Femur (tissue), 1 donor: ENCODE data around the gene SNCG.
"Not testable (repeated sequence)": the region's sequence is repeated elsewhere in the genome, so short reads cannot be mapped to it uniquely, and the experiment has no call there.

Experiments used
- DNase-seq: peaks from one replicate; pipeline ENCODE4 v3.0.0-alpha.2; 2017

SNCG gene

GRCh38 chr10:86945361-86946212 is 12.8 kb upstream of the SNCG start:
- DNase-seq, result peak; percentile 33

- peak; percentile 15 for DNase-seq
These were observed 11.9 kb upstream of the SNCG start for GRCh38 chr10:86946213-86947155.

- not testable (repeated sequence) for DNase-seq
These were observed 10.6 kb upstream of the SNCG start for GRCh38 chr10:86947806-86948205.

- no peak for DNase-seq
These were observed 8.1 kb upstream of the SNCG start for GRCh38 chr10:86950349-86950748.

- peak; percentile 5 for DNase-seq
These were observed 7.1 kb upstream of the SNCG start for GRCh38 chr10:86951184-86951761.

- no peak for DNase-seq
These were observed 6.3 kb upstream of the SNCG start for GRCh38 chr10:86952106-86952505.

GRCh38 chr10:86952697-86953096 is 5.7 kb upstream of the SNCG start:
- not testable (repeated sequence) for DNase-seq

GRCh38 chr10:86953747-86954680 is 4.4 kb upstream of the SNCG start:
- peak; percentile 82 for DNase-seq

GRCh38 chr10:86954681-86955500 is 3.5 kb upstream of the SNCG start:
- no peak for DNase-seq

GRCh38 chr10:86955501-86956194 is 2.8 kb upstream of the SNCG start:
- no peak for DNase-seq

- no peak for DNase-seq
These were observed 2.1 kb upstream of the SNCG start for GRCh38 chr10:86956195-86956847.

- DNase-seq, result no peak
These were observed 1.5 kb upstream of the SNCG start for GRCh38 chr10:86956848-86957448.

- no peak for DNase-seq
These were observed 806 bp upstream of the SNCG start, which contains the start of gene MMRN2 for GRCh38 chr10:86957471-86958115. Gene MMRN2, minus strand, starts transcription at chr10:86957615. Its CDS starts 74 bp downstream, at chr10:86957541.

GRCh38 chr10:86958901-86959736 is 720 bp downstream of the SNCG start:
- no peak for DNase-seq

GRCh38 chr10:86959737-86960002 is 1.3 kb downstream of the SNCG start:
- no peak for DNase-seq

GRCh38 chr10:86960003-86960862 is 1.8 kb downstream of the SNCG start:
- peak; percentile 63 for DNase-seq

- DNase-seq, result no peak
These were observed 2.5 kb downstream of the SNCG start for GRCh38 chr10:86960863-86961434.
